ENCODE data around the gene PDE8B. TPM values are rescaled to one million over a fixed set of nuclear protein-coding genes. Genes with fewer than 3 reads are reported as not detected.

Gene PDE8B
- total RNA-seq, 1 donor from 2014 or later = 7.8 TPM

- H3K27me3 Mint-ChIP-seq (ENCODE audit: unreplicated experiment) = no peaks in the 10 kb centered on the region
- TF ChIP-seq, protein P1, sequence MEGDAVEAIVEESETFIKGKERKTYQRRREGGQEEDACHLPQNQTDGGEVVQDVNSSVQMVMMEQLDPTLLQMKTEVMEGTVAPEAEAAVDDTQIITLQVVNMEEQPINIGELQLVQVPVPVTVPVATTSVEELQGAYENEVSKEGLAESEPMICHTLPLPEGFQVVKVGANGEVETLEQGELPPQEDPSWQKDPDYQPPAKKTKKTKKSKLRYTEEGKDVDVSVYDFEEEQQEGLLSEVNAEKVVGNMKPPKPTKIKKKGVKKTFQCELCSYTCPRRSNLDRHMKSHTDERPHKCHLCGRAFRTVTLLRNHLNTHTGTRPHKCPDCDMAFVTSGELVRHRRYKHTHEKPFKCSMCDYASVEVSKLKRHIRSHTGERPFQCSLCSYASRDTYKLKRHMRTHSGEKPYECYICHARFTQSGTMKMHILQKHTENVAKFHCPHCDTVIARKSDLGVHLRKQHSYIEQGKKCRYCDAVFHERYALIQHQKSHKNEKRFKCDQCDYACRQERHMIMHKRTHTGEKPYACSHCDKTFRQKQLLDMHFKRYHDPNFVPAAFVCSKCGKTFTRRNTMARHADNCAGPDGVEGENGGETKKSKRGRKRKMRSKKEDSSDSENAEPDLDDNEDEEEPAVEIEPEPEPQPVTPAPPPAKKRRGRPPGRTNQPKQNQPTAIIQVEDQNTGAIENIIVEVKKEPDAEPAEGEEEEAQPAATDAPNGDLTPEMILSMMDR (IDR thresholded peaks at IDR 0.05; ENCODE audit: unreplicated experiment) = no peak
- no peaks in the 10 kb centered on the region for H3K4me1 Mint-ChIP-seq (ENCODE audit: unreplicated experiment)
- no peak overlapping the region for H3K27ac Mint-ChIP-seq (ENCODE audit: unreplicated experiment)
- no peaks in the 10 kb centered on the region for H3K36me3 Mint-ChIP-seq (ENCODE audit: low read depth, unreplicated experiment)
- H3K4me3 Mint-ChIP-seq (ENCODE audit: unreplicated experiment) = no peak overlapping the region
- no peak for DNase-seq (ENCODE audit: low spot score)
- H3K9me3 Mint-ChIP-seq (ENCODE audit: unreplicated experiment) = no peaks in the 10 kb centered on the region
Observed at GRCh38 chr5:77319117-77319804, 108.8 kb downstream of the PDE8B start.

DNA sequence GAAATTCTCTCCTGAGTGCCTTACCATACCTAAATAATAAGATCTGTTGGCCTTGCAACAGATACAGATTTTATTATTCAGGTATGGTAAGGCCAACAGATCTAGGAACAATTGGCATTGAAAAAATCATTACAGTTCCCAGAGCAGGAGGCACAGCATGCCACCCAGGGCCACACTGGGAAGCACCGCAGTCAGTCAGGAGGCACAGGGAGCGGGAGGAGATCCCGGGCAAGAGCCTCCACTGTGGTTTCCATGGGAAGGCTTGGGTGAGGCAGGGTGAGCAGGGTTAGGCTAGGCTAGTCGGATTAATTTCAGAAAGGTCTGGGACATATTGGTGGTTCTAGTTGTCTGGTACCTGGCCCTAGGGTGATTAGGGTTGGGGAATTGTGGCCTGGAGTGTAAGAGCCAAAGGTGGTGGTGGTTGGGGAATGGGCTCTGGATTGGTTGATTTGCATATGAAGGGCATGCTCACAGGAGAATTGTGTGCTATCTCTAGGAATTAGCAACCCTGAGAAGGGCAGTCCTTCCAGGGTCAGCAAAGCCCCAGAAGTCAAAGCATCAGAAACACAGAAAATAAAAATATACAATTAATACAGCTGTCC is 111.4 kb downstream of the PDE8B start:
- Mint-ChIP-seq H3K4me1 (ENCODE audit: unreplicated experiment) (no peaks in the 10 kb centered on the region), H3K27me3 (ENCODE audit: unreplicated experiment) (no peaks in the 10 kb centered on the region), H3K27ac (ENCODE audit: unreplicated experiment) (no peak overlapping the region), H3K9me3 (ENCODE audit: unreplicated experiment) (no peaks in the 10 kb centered on the region), H3K36me3 (ENCODE audit: low read depth, unreplicated experiment) (no peaks in the 10 kb centered on the region), H3K4me3 (ENCODE audit: unreplicated experiment) (no peak overlapping the region)
- TF ChIP-seq, protein P1 (IDR thresholded peaks at IDR 0.05; ENCODE audit: unreplicated experiment) = no peak
- DNase-seq (ENCODE audit: low spot score) = no peak

- TF ChIP-seq, protein P1 (IDR thresholded peaks at IDR 0.05; ENCODE audit: unreplicated experiment) = no peak
- H3K4me3 Mint-ChIP-seq (ENCODE audit: unreplicated experiment) = no peak overlapping the region
- no peaks in the 10 kb centered on the region for H3K9me3 Mint-ChIP-seq (ENCODE audit: unreplicated experiment)
Observed at GRCh38 chr5:77322406-77322805, 111.9 kb downstream of the PDE8B start.

GRCh38 chr5:77325921-77326541 is 115.6 kb downstream of the PDE8B start:
- Mint-ChIP-seq H3K36me3 (ENCODE audit: low read depth, unreplicated experiment) (no peaks in the 10 kb centered on the region), H3K27me3 (ENCODE audit: unreplicated experiment) (no peaks in the 10 kb centered on the region), H3K4me3 (ENCODE audit: unreplicated experiment) (no peak overlapping the region), H3K27ac (ENCODE audit: unreplicated experiment) (no peak overlapping the region), H3K9me3 (ENCODE audit: unreplicated experiment) (no peaks in the 10 kb centered on the region), H3K4me1 (ENCODE audit: unreplicated experiment) (peaks cover 5% of the 10 kb centered on the region)
- TF ChIP-seq, protein P1 (IDR thresholded peaks at IDR 0.05; ENCODE audit: unreplicated experiment) = no peak
- DNase-seq (ENCODE audit: low spot score) = no peak

More at GRCh38 chr5:77322406-77322805, 111.9 kb downstream of the PDE8B start:
- Mint-ChIP-seq H3K36me3 (ENCODE audit: low read depth, unreplicated experiment) (no peaks in the 10 kb centered on the region), H3K4me1 (ENCODE audit: unreplicated experiment) (peaks cover under 1% of the 10 kb centered on the region), H3K27me3 (ENCODE audit: unreplicated experiment) (no peaks in the 10 kb centered on the region), H3K27ac (ENCODE audit: unreplicated experiment) (no peak overlapping the region)
- no peak for DNase-seq (ENCODE audit: low spot score)

All from endothelial cell (in vitro differentiated cells).